SK-N-MC (cell line): ENCODE data around the gene DENND2A.

Experiments
- EZH2 ChIP-seq: fragments of 200-600 bp; sonication (generic); IDR thresholded peaks from one replicate; pipeline ENCODE4 v1.6.1; 2017; ENCODE audit warnings: antibody characterized with exemption
- FOXP2 ChIP-seq: optimal IDR thresholded peaks from 2 replicates; pipeline ENCODE3; 2011; ENCODE audit warnings: mild to moderate bottlenecking, moderate library complexity; ENCODE audit not compliant: insufficient read depth; ENCODE audit errors: extremely low read length, control extremely low read depth
- POLR2AphosphoS5 ChIP-seq: IDR thresholded peaks from 2 replicates; pipeline ENCODE4 v1.6.1; 2012; ENCODE audit warnings: mild to moderate bottlenecking, low read depth, low read length, borderline replicate concordance

GRCh38 chr7:140624392-140625191 lies 16.0 kb downstream of the DENND2A start:
- TF ChIP-seq EZH2: no peak
- no peak for TF ChIP-seq POLR2AphosphoS5
- TF ChIP-seq FOXP2: no peak
